Colonic mucosa (tissue), 4 donors: ENCODE measurements around the gene EML6. TPM values are rescaled to one million over a fixed set of nuclear protein-coding genes. Genes with fewer than 3 reads are reported as not detected.

Source experiments
- DNase-seq: peaks from one replicate; pipeline ENCODE4 v3.0.0-alpha.2; 2020
- H3K27ac ChIP-seq: fragments of 200-600 bp; one replicate; pipeline ENCODE4 v1.8.0; 2021
- H3K27me3 ChIP-seq: fragments of 200-600 bp; one replicate; pipeline ENCODE4 v1.8.0; 2021
- H3K36me3 ChIP-seq: fragments of 200-600 bp; one replicate; pipeline ENCODE4 v1.8.0; 2021
- H3K4me1 ChIP-seq: fragments of 200-600 bp; one replicate; pipeline ENCODE4 v1.8.0; 2021; ENCODE audit warnings: mild to moderate bottlenecking
- H3K4me3 ChIP-seq: fragments of 200-600 bp; one replicate; pipeline ENCODE4 v1.8.0; 2021
- H3K9ac ChIP-seq, 2 donors: one replicate each; pipeline ENCODE4 v1.7.0; 2013; ENCODE audit warnings: control low read depth in 2 of 2, low read depth in 2 of 2, low read length in 2 of 2
- H3K9me3 ChIP-seq: fragments of 200-600 bp; one replicate; pipeline ENCODE4 v1.8.0; 2021
- CTCF ChIP-seq: fragments of 200-600 bp; IDR thresholded peaks from one replicate; pipeline ENCODE4 v1.8.0; 2022; ENCODE audit warnings: antibody characterized with exemption, mild to moderate bottlenecking
- intact Hi-C: fragments of 100-400 bp; cut with DNase I; formaldehyde crosslinking; loops from one replicate; pipeline ENCODE4 v1.14.1; 2022
- total RNA-seq, 2 donors: library from RNA; stranded (reverse); fragmentation: NEBNext Ultra II Directional in 1 of 2; extraction: Animal tissue kit (Norgen Biotek cat#: 25700) in 1 of 2; gene quantifications; one replicate each; pipeline ENCODE4 v1.2.1, GENCODE V29; 2021
- donor health status: healthy.
- donor health status: DM: no; HTN: no; CAD: no.
- donor health status: DM: no; HTN: no; CAD: no.

EML6 gene
- total RNA-seq, 2 donors from 2014 or later: 2.1 to 2.5 TPM

- no peak for DNase-seq
- TF ChIP-seq CTCF: no peak
- Histone ChIP-seq H3K9me3 (no peaks in the 10 kb centered on the region), H3K27ac (no peak overlapping the region), H3K9ac (no peak overlapping the region), H3K27me3 (no peaks in the 10 kb centered on the region), H3K4me1 (no peaks in the 10 kb centered on the region), H3K36me3 (no peaks in the 10 kb centered on the region), H3K4me3 (no peak overlapping the region)
- intact Hi-C loops: no loop called here
Measured at GRCh38 chr2:54947646-54948045, 224.2 kb downstream of the EML6 start.

- no peaks in the 10 kb centered on the region for H3K9me3 ChIP-seq
- no peaks in the 10 kb centered on the region for H3K4me1 ChIP-seq
- no peaks in the 10 kb centered on the region for H3K27me3 ChIP-seq
- no peak overlapping the region for H3K9ac ChIP-seq
- no peaks in the 10 kb centered on the region for H3K36me3 ChIP-seq
- H3K4me3 ChIP-seq: no peak overlapping the region
- no peak for DNase-seq
- H3K27ac ChIP-seq: no peak overlapping the region
- intact Hi-C loops: no loop called here
- TF ChIP-seq CTCF: no peak
Measured at GRCh38 chr2:54948120-54948519, 224.7 kb downstream of the EML6 start.

DNA sequence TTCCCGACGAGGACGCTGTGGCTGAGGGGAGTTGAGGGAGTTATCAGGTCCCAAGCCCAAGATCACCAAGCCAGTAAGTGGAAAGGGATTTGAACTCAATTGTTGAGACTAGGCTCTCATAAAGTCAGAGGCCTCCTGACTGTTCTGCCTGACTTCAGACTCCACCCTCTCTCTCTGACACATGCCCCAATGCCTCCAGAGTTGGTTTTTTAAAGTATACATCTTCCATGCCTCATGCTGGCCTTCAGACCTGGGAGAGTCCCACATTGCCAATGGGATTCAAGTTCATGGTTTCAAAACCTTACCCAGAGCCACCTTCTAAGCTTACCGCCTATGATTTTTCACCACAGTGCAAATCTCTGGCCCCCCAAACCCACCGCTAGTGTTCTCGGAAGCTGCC is 226.0 kb downstream of the EML6 start:
- DNase-seq: no peak
- no peaks in the 10 kb centered on the region for H3K36me3 ChIP-seq
- H3K27me3 ChIP-seq: no peaks in the 10 kb centered on the region
- no peak overlapping the region for H3K4me3 ChIP-seq
- intact Hi-C loops: no loop called here
- TF ChIP-seq CTCF: no peak
- no peak overlapping the region for H3K9ac ChIP-seq
- no peaks in the 10 kb centered on the region for H3K4me1 ChIP-seq
- no peaks in the 10 kb centered on the region for H3K9me3 ChIP-seq
- no peak overlapping the region for H3K27ac ChIP-seq

- H3K4me3 ChIP-seq: no peak overlapping the region
- no peaks in the 10 kb centered on the region for H3K36me3 ChIP-seq
- DNase-seq: no peak
- intact Hi-C loops: no loop called here
- H3K27me3 ChIP-seq: no peaks in the 10 kb centered on the region
- TF ChIP-seq CTCF: no peak
- no peaks in the 10 kb centered on the region for H3K4me1 ChIP-seq
- no peak overlapping the region for H3K9ac ChIP-seq
- H3K9me3 ChIP-seq: no peaks in the 10 kb centered on the region
- no peak overlapping the region for H3K27ac ChIP-seq
Measured at GRCh38 chr2:54950811-54951210, 227.3 kb downstream of the EML6 start.

- H3K4me3 ChIP-seq: no peak overlapping the region
- no peaks in the 10 kb centered on the region for H3K9me3 ChIP-seq
- no peaks in the 10 kb centered on the region for H3K36me3 ChIP-seq
- intact Hi-C loops: no loop called here
- H3K27ac ChIP-seq: no peak overlapping the region
- H3K27me3 ChIP-seq: no peaks in the 10 kb centered on the region
- no peak overlapping the region for H3K9ac ChIP-seq
- no peak for DNase-seq
- H3K4me1 ChIP-seq: no peaks in the 10 kb centered on the region
- TF ChIP-seq CTCF: no peak
Measured at GRCh38 chr2:54952425-54952824, 229.0 kb downstream of the EML6 start.

DNA sequence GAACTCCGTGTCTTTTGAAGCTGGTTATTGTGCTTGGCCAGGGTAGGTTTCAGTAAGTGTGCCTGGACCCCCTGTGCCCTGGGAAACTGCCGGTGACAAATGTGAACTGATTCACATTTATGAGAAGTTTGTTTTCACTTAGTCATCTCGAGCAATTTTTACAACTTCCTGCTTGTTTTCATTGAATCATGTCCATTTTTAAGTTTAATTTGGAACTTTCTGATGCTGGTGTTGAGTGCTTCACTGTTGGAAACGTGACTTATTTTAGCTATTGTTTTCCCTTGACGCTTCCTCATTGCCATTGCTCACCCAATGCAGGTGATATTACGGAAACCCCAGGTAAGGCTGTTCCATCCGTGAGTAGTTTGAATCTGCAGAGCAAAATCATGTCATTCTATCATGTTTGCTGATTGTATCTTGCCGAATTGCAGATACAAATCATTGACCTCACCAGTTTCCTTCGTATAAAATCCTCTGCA is 229.6 kb downstream of the EML6 start:
- intact Hi-C loops: no loop called here
- Histone ChIP-seq H3K4me3 (no peak overlapping the region), H3K36me3 (no peaks in the 10 kb centered on the region), H3K4me1 (no peaks in the 10 kb centered on the region), H3K27ac (no peak overlapping the region), H3K27me3 (no peaks in the 10 kb centered on the region), H3K9me3 (no peaks in the 10 kb centered on the region), H3K9ac (no peak overlapping the region)
- TF ChIP-seq CTCF: no peak
- DNase-seq: no peak
